H1 (cell line): ENCODE data around the gene TDG. TPM values are rescaled to one million over a fixed set of nuclear protein-coding genes. Genes with fewer than 3 reads are reported as not detected.

Experiments used
- CTCF ChIA-PET: fragments of 300-600 bp; sonication (Branson Sonifier 250); formaldehyde crosslinking; loops from one replicate; lab custom pipeline; 2021; ENCODE audit not compliant: partially characterized antibody; lab: Charles Lee
- POLR2A ChIA-PET: fragments of 300-600 bp; sonication (Branson Sonifier 250); formaldehyde crosslinking; loops from one replicate; lab custom pipeline; 2021; ENCODE audit warnings: inconsistent platforms; ENCODE audit not compliant: partially characterized antibody; lab: Charles Lee
- DNase-seq, 2 experiments: peaks; one replicate each; pipeline versions ENCODE4 v3.0.0 to v3.0.0-alpha.2; 2010 to 2022; ENCODE audit warnings: low spot score in 2 of 2, low read depth in 1 of 2, mixed read lengths in 1 of 2
- FAIRE-seq: peaks from 2 replicates; lab custom pipeline; 2011; peaks lifted over from hg19 to GRCh38; lab: Jason Lieb, UNC
- H2AFZ ChIP-seq: 2 replicates; pipeline ENCODE4 v1.8.1; 2012; ENCODE audit warnings: low read length, inconsistent platforms
- H2AK5ac ChIP-seq: 2 replicates; pipeline ENCODE4 v1.6.1; 2013; ENCODE audit warnings: low read depth, low read length
- H2BK120ac ChIP-seq: replicated peaks from 2 replicates; pipeline ENCODE3; 2013; ENCODE audit warnings: low read depth, low read length, inconsistent platforms
- H2BK12ac ChIP-seq: 2 replicates; pipeline ENCODE4 v1.6.1; 2013; ENCODE audit warnings: low read depth, low read length
- H2BK15ac ChIP-seq: 2 replicates; pipeline ENCODE4 v1.6.1; 2013; ENCODE audit warnings: low read length
- H2BK20ac ChIP-seq: 2 replicates; pipeline ENCODE4 v1.6.1; 2013; ENCODE audit warnings: low read length
- H2BK5ac ChIP-seq: 2 replicates; pipeline ENCODE4 v1.6.1; 2013; ENCODE audit warnings: low read depth, low read length
- H3K14ac ChIP-seq: 2 replicates; pipeline ENCODE4 v1.6.1; 2013; ENCODE audit warnings: inconsistent platforms; ENCODE audit not compliant: insufficient read length
- H3K18ac ChIP-seq: 2 replicates; pipeline ENCODE4 v1.6.1; 2013; ENCODE audit warnings: low read length; ENCODE audit errors: extremely low read depth
- H3K23ac ChIP-seq: 2 replicates; pipeline ENCODE4 v1.6.1; 2013; ENCODE audit warnings: inconsistent platforms; ENCODE audit not compliant: insufficient read length
- H3K23me2 ChIP-seq: 2 replicates; pipeline ENCODE4 v1.6.1; 2013; ENCODE audit warnings: low read depth, low read length
- H3K27ac ChIP-seq: 2 replicates; pipeline ENCODE4 v1.6.1; 2011; ENCODE audit warnings: low read depth, low read length, inconsistent platforms
- H3K27me3 ChIP-seq, 4 experiments: replicated peaks in 1 of 4; 1 replicate in 1 of 4; 2 replicates in 3 of 4; pipeline versions ENCODE4 v1.6.1 to v1.8.1; 2011 to 2013; ENCODE audit warnings: low read length in 3 of 4, mild to moderate bottlenecking in 3 of 4, inconsistent platforms in 2 of 4, mixed read lengths in 2 of 4, moderate library complexity in 1 of 4; ENCODE audit not compliant: control insufficient read depth in 3 of 4, insufficient read depth in 3 of 4; ENCODE audit errors: extremely low read depth in 1 of 4
- H3K36me3 ChIP-seq, 4 experiments: 2 replicates each; pipeline versions ENCODE4 v1.6.1 to v1.8.1; 2011 to 2013; ENCODE audit warnings: mild to moderate bottlenecking in 4 of 4, low read length in 3 of 4, moderate library complexity in 2 of 4, control low read depth in 1 of 4, inconsistent platforms in 1 of 4; ENCODE audit not compliant: insufficient read depth in 4 of 4, control insufficient read depth in 2 of 4
- H3K4ac ChIP-seq: replicated peaks from 2 replicates; pipeline ENCODE3; 2013; ENCODE audit warnings: low read length, low read depth, mixed read lengths, inconsistent platforms; ENCODE audit not compliant: insufficient read length
- H3K4me1 ChIP-seq, 4 experiments: replicated peaks in 1 of 4; 1 replicate in 1 of 4; 2 replicates in 3 of 4; pipeline versions ENCODE4 v1.6.1 to v1.8.1; 2011 to 2013; ENCODE audit warnings: low read length in 3 of 4, inconsistent platforms in 2 of 4, mixed read lengths in 1 of 4; ENCODE audit not compliant: insufficient read depth in 4 of 4, control insufficient read depth in 3 of 4
- H3K4me2 ChIP-seq, 2 experiments: 2 replicates each; pipeline versions ENCODE4 v1.6.1 to v1.8.1; 2011 to 2013; ENCODE audit warnings: low read depth in 2 of 2, low read length in 2 of 2, control low read depth in 1 of 2, inconsistent platforms in 1 of 2, mild to moderate bottlenecking in 1 of 2; ENCODE audit not compliant: insufficient read depth in 1 of 2
- H3K4me3 ChIP-seq, 4 experiments: fragments of 200-600, 300-600 bp in 1 of 4; sonication (generic), shearing (Covaris generic), sonication (Bioruptor Twin) in 1 of 4; 2 replicates each; pipeline versions ENCODE4 v1.5.1 to v1.8.1; 2011 to 2016; ENCODE audit warnings: low read length in 4 of 4, low read depth in 3 of 4, control low read depth in 2 of 4, inconsistent platforms in 2 of 4, mild to moderate bottlenecking in 2 of 4, mixed read lengths in 1 of 4, moderate library complexity in 1 of 4; ENCODE audit not compliant: insufficient read depth in 2 of 4; ENCODE audit errors: extremely low read depth in 1 of 4
- H3K56ac ChIP-seq: replicated peaks from 2 replicates; pipeline ENCODE3; 2013; ENCODE audit warnings: low read depth, mild to moderate bottlenecking, mixed read lengths, low read length, inconsistent platforms; ENCODE audit not compliant: insufficient read length
- H3K79me1 ChIP-seq: 2 replicates; pipeline ENCODE4 v1.6.1; 2013; ENCODE audit warnings: low read depth, low read length, control low read depth
- H3K79me2 ChIP-seq, 2 experiments: 2 replicates each; pipeline versions ENCODE4 v1.6.1 to v1.8.1; 2012 to 2013; ENCODE audit warnings: low read length in 2 of 2, mild to moderate bottlenecking in 2 of 2, inconsistent platforms in 1 of 2; ENCODE audit not compliant: insufficient read depth in 2 of 2, control insufficient read depth in 1 of 2
- H3K9ac ChIP-seq, 4 experiments: replicated peaks in 1 of 4; 1 replicate in 1 of 4; 2 replicates in 3 of 4; pipeline versions ENCODE4 v1.6.1 to v1.8.1; 2011 to 2013; ENCODE audit warnings: low read depth in 3 of 4, low read length in 3 of 4, control low read depth in 2 of 4, mild to moderate bottlenecking in 2 of 4, moderate library complexity in 2 of 4, inconsistent platforms in 1 of 4; ENCODE audit errors: extremely low read depth in 1 of 4
- H3K9me3 ChIP-seq, 2 experiments: 2 replicates each; pipeline versions ENCODE4 v1.6.1 to v1.8.1; 2012 to 2013; ENCODE audit warnings: mild to moderate bottlenecking in 2 of 2, moderate library complexity in 2 of 2, control low read depth in 1 of 2, inconsistent platforms in 1 of 2, low read depth in 1 of 2, low read length in 1 of 2, mixed read lengths in 1 of 2; ENCODE audit not compliant: insufficient read depth in 2 of 2
- H4K20me1 ChIP-seq, 2 experiments: replicated peaks in 1 of 2; 2 replicates each; pipeline versions ENCODE3 to v1.8.1; 2011 to 2013; ENCODE audit warnings: inconsistent platforms in 2 of 2, low read length in 2 of 2, mild to moderate bottlenecking in 1 of 2; ENCODE audit not compliant: insufficient read depth in 2 of 2, control insufficient read depth in 1 of 2
- H4K5ac ChIP-seq: 2 replicates; pipeline ENCODE4 v1.6.1; 2013; ENCODE audit warnings: low read length, low read depth, mixed read lengths, inconsistent platforms; ENCODE audit not compliant: insufficient read length
- H4K8ac ChIP-seq: 2 replicates; pipeline ENCODE4 v1.8.0; 2013; ENCODE audit warnings: mild to moderate bottlenecking, moderate library complexity, low read length, inconsistent platforms; ENCODE audit not compliant: insufficient read depth; ENCODE audit errors: extremely low read depth
- H4K91ac ChIP-seq: replicated peaks from 2 replicates; pipeline ENCODE3; 2013; ENCODE audit warnings: low read length, mixed read lengths, inconsistent platforms; ENCODE audit not compliant: insufficient read length
- E2F6 ChIP-seq: IDR thresholded peaks from 2 replicates; pipeline ENCODE4 v1.6.1; 2012; ENCODE audit warnings: inconsistent platforms
- EZH2 ChIP-seq: fragments of 200-600 bp; sonication (generic); IDR thresholded peaks from 2 replicates; pipeline ENCODE4 v1.7.1; 2012; ENCODE audit warnings: low read depth, mild to moderate bottlenecking, moderate library complexity, low read length, inconsistent platforms; ENCODE audit not compliant: severe bottlenecking
- JUN ChIP-seq: IDR thresholded peaks from 2 replicates; pipeline ENCODE4 v1.6.1; 2011; ENCODE audit warnings: low read depth, mild to moderate bottlenecking, improper control_type of control experiment, low read length
- MAX ChIP-seq: IDR thresholded peaks from 2 replicates; pipeline ENCODE4 v1.6.1; 2012; ENCODE audit warnings: inconsistent platforms
- POLR2A ChIP-seq, 2 experiments: IDR thresholded peaks; 1 replicate in 1 of 2; 2 replicates in 1 of 2; pipeline ENCODE4 v1.6.1; 2011; ENCODE audit warnings: low read depth in 2 of 2, low read length in 2 of 2, mild to moderate bottlenecking in 2 of 2; ENCODE audit errors: control extremely low read depth in 1 of 2
- RFX5 ChIP-seq: IDR thresholded peaks from 2 replicates; pipeline ENCODE4 v1.6.1; 2011; ENCODE audit warnings: low read depth, low read length, improper control_type of control experiment, borderline replicate concordance
- SAP30 ChIP-seq: fragments of 300-600 bp; sonication (generic); IDR thresholded peaks from 2 replicates; pipeline ENCODE4 v1.7.1; 2012; ENCODE audit warnings: low read length, moderate library complexity, mild to moderate bottlenecking, inconsistent platforms; ENCODE audit not compliant: insufficient read depth, insufficient replicate concordance
- SP1 ChIP-seq: IDR thresholded peaks from 2 replicates; pipeline ENCODE4 v1.6.1; 2011; ENCODE audit warnings: low read depth, low read length
- SP4 ChIP-seq: IDR thresholded peaks from 2 replicates; pipeline ENCODE4 v1.6.1; 2012; ENCODE audit warnings: low read length, inconsistent platforms
- SRF ChIP-seq: IDR thresholded peaks from 2 replicates; pipeline ENCODE4 v1.6.1; 2011; ENCODE audit warnings: mild to moderate bottlenecking, low read depth, low read length, moderate library complexity
- SUZ12 ChIP-seq: fragments of 200-600 bp; sonication (generic); IDR thresholded peaks from 2 replicates; pipeline ENCODE4 v1.6.1; 2012; ENCODE audit warnings: mild to moderate bottlenecking, inconsistent platforms, low read length, moderate library complexity, mixed read lengths
- WGBS, 2 experiments: shearing (Covaris generic) in 1 of 2; methylation state at CpG; one replicate each; pipeline versions ENCODE4 v1.1.6 to v1.1.7; 2013 to 2015; ENCODE audit warnings: low lambda C conversion rate in 2 of 2, mixed read lengths in 2 of 2, inconsistent platforms in 1 of 2, low coverage in 1 of 2, missing lambda C conversion rate in 1 of 2; ENCODE audit not compliant: insufficient replicate concordance in 2 of 2, insufficient coverage in 1 of 2, insufficient read length in 1 of 2; ENCODE audit errors: extremely low coverage in 1 of 2, missing lambda C conversion rate in 1 of 2; 5-methylcytosine and 5-hydroxymethylcytosine counted together
- polyA plus RNA-seq, 7 experiments: library from polyadenylated mRNA; depleted of rRNA in 3 of 7; stranded (reverse) in 5 of 7; unstranded in 2 of 7; fragments of >200 nt in 5 of 7; fragments of 200-250 nt in 2 of 7; gene quantifications; 1 replicate in 5 of 7; 2 replicates in 1 of 7; 4 replicates in 1 of 7; pipeline versions ENCODE4 v1.2.1 to v1.2.3, GENCODE V29; 2011 to 2013; ENCODE audit warnings: missing spikeins in 2 of 7, mixed read lengths in 2 of 7
- total RNA-seq: library from RNA; stranded (reverse); fragmentation: NEBNext Ultra II Directional; extraction: Animal tissue kit (Norgen Biotek cat#: 25700); gene quantifications from 2 replicates; pipeline ENCODE4 v1.2.1, GENCODE V29; 2021

TDG gene
- total and polyA plus RNA-seq, 2 of the 8 experiments (the other 6 are each of a cell fraction or from before 2014, with no cell fraction given) = 22.7 to 47.8 TPM

- Histone ChIP-seq H4K20me1 (peaks cover 2 to 3% of the 10 kb centered on the region in 2 experiments), H3K4me2 (peak overlapping the region; percentile 79 to 89), H4K8ac (no peak overlapping the region), H2AK5ac (no peak overlapping the region), H3K9ac (peak overlapping the region; percentile 85 to 100 (median 90)), H2BK5ac (0 out of 2 replicates have a peak overlapping the region, but pooled peaks have one; percentile 74), H2BK15ac (no peak overlapping the region), H3K36me3 (peaks cover 0 to 13% (median 3%) of the 10 kb centered on the region in 4 experiments; a peak in 1 of 8 replicates), H3K23me2 (peaks cover 11% of the 10 kb centered on the region; the same call in 1 of the 2 replicates), H3K27me3 (no peaks in the 10 kb centered on the region), H3K27ac (peak overlapping the region; percentile 92; the same call in 1 of the 2 replicates), H3K23ac (no peak overlapping the region), H3K4me3 (peak overlapping the region; percentile 80 to 91 (median 88)), H3K9me3 (no peaks in the 10 kb centered on the region), H3K14ac (peak overlapping the region; percentile 50), H3K18ac (0 out of 2 replicates have a peak overlapping the region, but pooled peaks have one; percentile 20), H3K56ac (no peak overlapping the region), H2BK120ac (no peak overlapping the region), H4K5ac (peak overlapping the region; percentile 25), H3K4ac (peak overlapping the region; percentile 63), H2BK12ac (no peak overlapping the region; the same call in 1 of the 2 replicates), H3K79me1 (peaks cover 3% of the 10 kb centered on the region; the same call in 1 of the 2 replicates), H3K4me1 (peaks cover 0 to 9% (median 2%) of the 10 kb centered on the region in 4 experiments; a peak in 4 of 7 replicates), H2BK20ac (no peak overlapping the region), H4K91ac (peak overlapping the region; percentile 59), H3K79me2 (peaks cover 44 to 65% of the 10 kb centered on the region in 2 experiments), H2AFZ (no peak overlapping the region)
- DNase-seq (no peak), FAIRE-seq (no peak)
- TF ChIP-seq SAP30 (no peak), MAX (no peak), SUZ12 (no peak), E2F6 (no peak), EZH2 (no peak), SRF (no peak), POLR2A (IDR thresholded peaks at IDR 0.05; ENCODE audit: control extremely low read depth in 1 of 2, low read depth in 2 of 2, low read length in 2 of 2) (no peak), JUN (no peak), SP4 (no peak), SP1 (no peak), RFX5 (no peak)
- 51% methylated on average over 3 of the region's 3 CpGs; no CpG with 5 or more reads in 1 of the 2 experiments for WGBS, 2 experiments
- ChIA-PET POLR2A (interaction anchor here (1.0 to 4.6 kb wide), 13 partner anchors 9 to 345 kb away, joined by 3 to 141 read pairs (median 4); partner anchors contain the start of genes HSP90B1, NFYB and NT5DC3), CTCF (interaction anchor here (0.7 to 0.9 kb wide), 3 partner anchors 8 to 22 kb away, joined by 3 to 4 read pairs (median 3); no protein-coding TSS in a partner anchor)
Observed at GRCh38 chr12:103964805-103965204, 867 bp upstream of the TDG start.
